Measurements from ENCODE around the gene DNAJC21. TPM values are rescaled to one million over a fixed set of nuclear protein-coding genes. Genes with fewer than 3 reads are reported as not detected.
A peak's percentile ranks its signal among the peaks of the same experiment; 100 is the strongest.

The DNAJC21 gene
- total RNA-seq (10 to 100 TPM; 30.4 to 69.4 (median 32.3) TPM), polyA plus RNA-seq (10 to 100 TPM; 21.8 to 32.2 (median 22.1) TPM)
- long read RNA-seq, donor 1, full-length matches to known transcripts = 6 of 17 reads
- long read RNA-seq, donor 1, partial matches to known transcripts = 11 of 17 reads
- long read RNA-seq, donor 1, other reads (novel, unspliced or antisense) = 0 of 17 reads
- long read RNA-seq, donor 2, full-length matches to known transcripts = 4 of 12 reads
- long read RNA-seq, donor 2, partial matches to known transcripts = 8 of 12 reads
- long read RNA-seq, donor 2, other reads (novel, unspliced or antisense) = 0 of 12 reads
- long read RNA-seq, donor 3, partial matches to known transcripts = 0 of 1 reads
- long read RNA-seq, donor 3, other reads (novel, unspliced or antisense) = 0 of 1 reads
- long read RNA-seq, donor 4 = 0 reads
- long read RNA-seq, donor 5, partial matches to known transcripts = 10 of 13 reads
- long read RNA-seq, donor 5, other reads (novel, unspliced or antisense) = 0 of 13 reads
- long read RNA-seq, donor 6, full-length matches to known transcripts = 9 of 24 reads
- long read RNA-seq, donor 6, partial matches to known transcripts = 15 of 24 reads
- long read RNA-seq, donor 6, other reads (novel, unspliced or antisense) = 0 of 24 reads
- long read RNA-seq, donor 7, full-length matches to known transcripts = 2 of 15 reads
- long read RNA-seq, donor 7, partial matches to known transcripts = 13 of 15 reads
- long read RNA-seq, donor 7, other reads (novel, unspliced or antisense) = 0 of 15 reads
- long read RNA-seq, donor 8, full-length matches to known transcripts = 4 of 15 reads
- long read RNA-seq, donor 8, partial matches to known transcripts = 11 of 15 reads
- long read RNA-seq, donor 8, other reads (novel, unspliced or antisense) = 0 of 15 reads
- long read RNA-seq, donor 9, full-length matches to known transcripts = 5 of 11 reads
- long read RNA-seq, donor 9, partial matches to known transcripts = 6 of 11 reads
- long read RNA-seq, donor 9, other reads (novel, unspliced or antisense) = 0 of 11 reads
- long read RNA-seq, donor 10, full-length matches to known transcripts = 1 of 1 reads
- long read RNA-seq, donor 10, partial matches to known transcripts = 0 of 1 reads
- long read RNA-seq, donor 10, other reads (novel, unspliced or antisense) = 0 of 1 reads

- 1% methylated on average over 29 to 63 of the region's 63 CpGs for WGBS, 5 donors
- Histone ChIP-seq H3K27ac (peak within 1 kb of the TSS; percentile 88 to 98 (median 97)), H3K9me3 (no peaks in the 10 kb centered on the region), H3K4me1 (peaks cover 10 to 41% (median 24%) of the 10 kb centered on the region in 4 donors), H3K27me3 (no peaks in the 10 kb centered on the region), H3K36me3 (peaks cover 0 to 35% (median 33%) of the 10 kb centered on the region in 4 donors), H3K4me3 (peak within 1 kb of the TSS; percentile 68 to 84 (median 80))
- DNase-seq = peak; percentile 98 to 99
- intact Hi-C loops (cut with DNase I; ENCODE audit: low total_unique reads) = no loop called here
- TF ChIP-seq EP300 (IDR thresholded peaks at IDR 0.05) (no peak), POLR2A (IDR thresholded peaks at IDR 0.05) (no peak), POLR2AphosphoS5 (IDR thresholded peaks at IDR 0.05) (peak; percentile 36 to 91 (median 49))
These were observed at the start of gene DNAJC21 for GRCh38 chr5:34929134-34929719. Gene DNAJC21, plus strand, starts transcription at chr5:34929559. Its CDS starts 261 bp downstream, at chr5:34929820.

GRCh38 chr5:34881246-34881645 lies 48.1 kb upstream of the DNAJC21 start:
- H3K27me3 ChIP-seq = no peaks in the 10 kb centered on the region

DNA sequence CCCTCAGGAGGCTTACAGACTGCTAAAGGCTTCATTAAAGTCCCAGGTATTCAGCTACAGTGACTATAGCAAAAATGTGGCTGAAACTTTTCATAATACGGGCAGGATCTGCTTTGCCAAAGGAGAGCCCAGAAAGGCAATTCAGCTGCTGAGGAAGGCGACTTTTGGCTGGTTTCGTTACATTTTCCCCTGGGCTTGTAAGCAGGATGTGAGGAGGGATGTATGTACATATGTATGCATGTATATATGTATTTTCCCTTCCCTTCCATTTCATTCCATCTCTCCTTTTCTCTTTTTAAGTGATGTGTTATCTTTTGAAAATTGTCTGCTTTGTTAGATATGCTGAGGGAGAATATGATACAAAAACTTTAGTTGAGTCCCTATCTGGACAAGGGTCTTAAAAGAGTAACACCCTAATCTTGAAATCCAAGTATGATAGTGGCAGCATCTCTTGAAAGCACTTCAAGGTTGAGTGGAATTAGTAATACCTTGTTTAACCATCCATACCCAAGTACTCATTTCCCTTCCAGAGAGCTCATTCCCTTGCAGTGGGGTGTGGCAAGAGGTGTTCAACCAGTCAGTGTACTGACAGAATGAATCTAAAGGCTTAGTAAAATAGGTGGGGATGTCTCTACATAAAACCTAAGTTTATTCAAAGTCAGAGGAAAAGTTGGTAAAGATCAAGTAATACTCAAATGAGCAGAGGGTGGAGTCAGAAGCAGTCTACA lies 42.8 kb upstream of the DNAJC21 start:
- no peaks in the 10 kb centered on the region for H3K36me3 ChIP-seq
- 85 to 94% (median 91%) methylated on average over 3 of the region's 3 CpGs for WGBS, 5 donors
- intact Hi-C loops (cut with DNase I; ENCODE audit: low total_unique reads) = no loop called here

More at GRCh38 chr5:34881246-34881645, 48.1 kb upstream of the DNAJC21 start:
- intact Hi-C loops (cut with DNase I; ENCODE audit: low total_unique reads) = no loop called here
- H3K9me3 ChIP-seq = peaks cover 0 to 6% (median 3%) of the 10 kb centered on the region in 4 donors
- H3K36me3 ChIP-seq = no peaks in the 10 kb centered on the region
- TF ChIP-seq POLR2AphosphoS5 (IDR thresholded peaks at IDR 0.05) (no peak), POLR2A (IDR thresholded peaks at IDR 0.05) (no peak), EP300 (IDR thresholded peaks at IDR 0.05) (no peak)
- TF ChIP-seq, protein P1, sequence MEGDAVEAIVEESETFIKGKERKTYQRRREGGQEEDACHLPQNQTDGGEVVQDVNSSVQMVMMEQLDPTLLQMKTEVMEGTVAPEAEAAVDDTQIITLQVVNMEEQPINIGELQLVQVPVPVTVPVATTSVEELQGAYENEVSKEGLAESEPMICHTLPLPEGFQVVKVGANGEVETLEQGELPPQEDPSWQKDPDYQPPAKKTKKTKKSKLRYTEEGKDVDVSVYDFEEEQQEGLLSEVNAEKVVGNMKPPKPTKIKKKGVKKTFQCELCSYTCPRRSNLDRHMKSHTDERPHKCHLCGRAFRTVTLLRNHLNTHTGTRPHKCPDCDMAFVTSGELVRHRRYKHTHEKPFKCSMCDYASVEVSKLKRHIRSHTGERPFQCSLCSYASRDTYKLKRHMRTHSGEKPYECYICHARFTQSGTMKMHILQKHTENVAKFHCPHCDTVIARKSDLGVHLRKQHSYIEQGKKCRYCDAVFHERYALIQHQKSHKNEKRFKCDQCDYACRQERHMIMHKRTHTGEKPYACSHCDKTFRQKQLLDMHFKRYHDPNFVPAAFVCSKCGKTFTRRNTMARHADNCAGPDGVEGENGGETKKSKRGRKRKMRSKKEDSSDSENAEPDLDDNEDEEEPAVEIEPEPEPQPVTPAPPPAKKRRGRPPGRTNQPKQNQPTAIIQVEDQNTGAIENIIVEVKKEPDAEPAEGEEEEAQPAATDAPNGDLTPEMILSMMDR (IDR thresholded peaks at IDR 0.05) = no peak
- no peak for DNase-seq
- no peak overlapping the region for H3K27ac ChIP-seq
- no peak overlapping the region for H3K4me3 ChIP-seq
- H3K4me1 ChIP-seq = no peaks in the 10 kb centered on the region

DNA sequence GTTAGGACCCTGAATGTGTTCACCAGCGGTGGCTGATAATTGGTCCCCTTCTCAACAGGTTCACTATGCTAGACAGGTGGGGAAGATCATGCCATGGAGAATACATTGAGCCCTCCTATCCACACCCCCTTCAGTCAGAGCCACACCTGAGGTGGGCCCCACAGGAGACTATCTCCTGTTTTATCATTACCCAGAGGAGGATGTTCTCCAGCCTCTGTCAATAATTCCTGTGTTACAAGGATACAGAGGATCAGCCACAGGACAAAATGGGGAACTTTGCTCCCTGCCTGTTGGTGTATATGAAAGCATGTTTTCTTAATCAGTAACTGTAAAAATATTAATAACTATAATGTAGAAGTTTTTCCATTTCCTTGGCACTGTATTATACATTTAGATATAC lies 40.0 kb upstream of the DNAJC21 start:
- TF ChIP-seq EP300 (IDR thresholded peaks at IDR 0.05) = no peak
- TF ChIP-seq, protein P1 (IDR thresholded peaks at IDR 0.05) = no peak
- no peak for TF ChIP-seq POLR2AphosphoS5 (IDR thresholded peaks at IDR 0.05)
- TF ChIP-seq POLR2A (IDR thresholded peaks at IDR 0.05) = no peak
- Histone ChIP-seq H3K4me1 (no peaks in the 10 kb centered on the region), H3K27ac (no peak overlapping the region), H3K36me3 (no peaks in the 10 kb centered on the region), H3K9me3 (no peaks in the 10 kb centered on the region), H3K4me3 (no peak overlapping the region), H3K27me3 (no peaks in the 10 kb centered on the region)
- 93 to 100% (median 96%) methylated on average over 1 of the region's 1 CpG for WGBS, 5 donors
- intact Hi-C loops (cut with DNase I; ENCODE audit: low total_unique reads) = no loop called here
- DNase-seq = no peak

More for the DNA sequence above, 42.8 kb upstream of the DNAJC21 start:
- no peaks in the 10 kb centered on the region for H3K27me3 ChIP-seq
- no peaks in the 10 kb centered on the region for H3K4me1 ChIP-seq
- no peak overlapping the region for H3K4me3 ChIP-seq
- no peaks in the 10 kb centered on the region for H3K9me3 ChIP-seq
- DNase-seq = no peak
- H3K27ac ChIP-seq = no peak overlapping the region
- TF ChIP-seq POLR2AphosphoS5 (IDR thresholded peaks at IDR 0.05) = no peak
- TF ChIP-seq, protein P1 (IDR thresholded peaks at IDR 0.05) = no peak
- no peak for TF ChIP-seq POLR2A (IDR thresholded peaks at IDR 0.05)
- TF ChIP-seq EP300 (IDR thresholded peaks at IDR 0.05) = no peak
